ENCODE results near the gene CELF1. TPM values are rescaled to one million over a fixed set of nuclear protein-coding genes. Genes with fewer than 3 reads are reported as not detected.

Gene CELF1
- total and polyA plus RNA-seq, 9 of the 15 experiments (the other 6 are each of a cell fraction or from before 2014, with no cell fraction given) = 11.3 to 142 (median 77.4) TPM

GRCh38 chr11:47591764-47592163 lies 38.8 kb upstream of the CELF1 start (continued):
- no peak for TF ChIP-seq E2F1 (CRISPR knock-in tag; IDR thresholded peaks at IDR 0.05)
- TF ChIP-seq ZNF668 (CRISPR knock-in tag; IDR thresholded peaks at IDR 0.05) = no peak
- no peak for TF ChIP-seq U2AF2 (optimal IDR thresholded peaks at IDR 0.05; ENCODE audit: low read depth, low read length)
- no peak for TF ChIP-seq POLR2AphosphoS2 (IDR thresholded peaks at IDR 0.05; ENCODE audit: low read length)
- no peak for TF ChIP-seq BDP1 (IDR thresholded peaks at IDR 0.05; ENCODE audit: insufficient read depth, insufficient read length)
- no peak for TF ChIP-seq ZNF146 (CRISPR knock-in tag; IDR thresholded peaks at IDR 0.05; ENCODE audit: unreplicated experiment)
- no peak for TF ChIP-seq NUFIP1 (IDR thresholded peaks at IDR 0.05; ENCODE audit: partially characterized antibody)
- TF ChIP-seq ZNF584 (CRISPR knock-in tag; IDR thresholded peaks at IDR 0.05; ENCODE audit: low read depth) = no peak
- TF ChIP-seq ZBTB26 (CRISPR knock-in tag; IDR thresholded peaks at IDR 0.05) = no peak
- TF ChIP-seq KAT7 (CRISPR knock-in tag; IDR thresholded peaks at IDR 0.05; ENCODE audit: borderline replicate concordance) = no peak
